Measurements from ENCODE around the gene CTH. TPM values are rescaled to one million over a fixed set of nuclear protein-coding genes. Genes with fewer than 3 reads are reported as not detected.

The CTH gene
- polyA plus RNA-seq, 3 donors = 0.16 to 1.5 (median 0.28) TPM

DNA sequence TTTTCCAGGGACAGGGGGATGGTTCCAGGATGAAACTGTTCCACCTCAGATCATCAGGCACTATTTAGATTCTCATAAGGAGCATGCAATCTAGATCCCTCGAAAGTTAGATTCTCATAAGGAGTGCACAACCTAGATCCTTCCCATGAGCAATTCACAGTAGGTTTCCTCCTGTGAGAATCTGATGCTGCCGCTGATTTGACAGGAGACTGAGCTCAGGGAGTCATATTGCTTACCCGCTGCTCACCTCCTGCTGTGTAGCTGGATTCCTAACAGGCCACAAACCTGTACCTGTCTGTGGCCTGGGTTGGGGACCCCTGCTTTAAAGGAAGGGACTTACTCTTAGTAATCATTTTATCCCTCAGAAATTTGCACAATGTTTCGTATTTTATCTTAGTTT, 9.3 kb downstream of the CTH start:
- DNase-seq = no peak
- H3K27ac Mint-ChIP-seq = no peak overlapping the region

DNA sequence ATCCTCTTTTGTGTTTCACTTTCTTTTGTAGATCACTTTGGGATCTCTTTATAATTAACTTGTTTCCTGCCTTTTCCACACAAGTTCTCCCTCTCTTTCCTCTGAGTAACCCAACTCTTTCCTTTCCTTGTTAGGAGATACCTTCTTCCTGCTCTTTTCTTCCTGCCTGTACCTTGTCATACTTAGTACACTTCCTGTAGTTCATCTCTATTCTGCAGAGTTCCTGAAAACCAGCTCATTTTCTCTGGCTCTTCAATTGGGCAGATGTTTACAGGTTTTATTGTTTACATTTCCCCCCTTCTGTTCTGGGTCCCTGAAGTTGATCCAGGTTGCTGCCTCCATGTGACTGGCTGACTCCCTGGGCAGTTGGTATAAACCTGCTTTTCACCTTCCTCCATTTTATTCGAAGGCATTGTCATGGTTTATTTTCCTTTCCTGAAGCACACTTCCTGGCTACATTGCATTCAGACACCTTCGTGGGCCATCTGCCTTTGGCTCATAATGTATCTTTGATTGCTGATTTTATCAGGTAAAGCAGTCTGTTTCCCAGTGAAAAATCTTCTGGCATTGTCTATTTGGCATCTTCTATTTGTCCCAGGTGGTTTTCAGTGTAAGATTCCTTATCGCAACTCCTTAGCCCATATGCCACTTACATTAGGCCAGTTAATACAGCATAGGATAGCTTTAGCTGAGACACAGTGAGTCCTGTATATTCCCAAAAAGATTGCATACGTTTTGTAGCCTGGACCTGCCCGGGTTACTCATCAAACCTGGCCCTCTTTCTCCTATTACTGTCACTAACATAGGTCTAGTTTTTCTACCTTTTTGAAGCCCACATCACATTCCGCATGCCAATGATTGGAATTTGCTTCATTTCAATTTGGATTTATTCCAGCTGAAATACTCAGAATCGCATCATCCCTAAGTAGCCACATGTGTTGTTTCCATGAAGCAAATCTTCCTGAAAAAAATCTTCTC, 15.4 kb downstream of the CTH start:
- no peaks in the 10 kb centered on the region for H3K36me3 Mint-ChIP-seq
- H3K36me3 ChIP-seq (replicated peaks in 1 of 2; ENCODE audit: control insufficient read depth in 1 of 2, insufficient read depth in 2 of 2, low read length in 2 of 2) = no peaks in the 10 kb centered on the region
- H3K27ac Mint-ChIP-seq = no peak overlapping the region
- no peaks in the 10 kb centered on the region for H3K9me3 Mint-ChIP-seq
- TF ChIP-seq, protein P1, sequence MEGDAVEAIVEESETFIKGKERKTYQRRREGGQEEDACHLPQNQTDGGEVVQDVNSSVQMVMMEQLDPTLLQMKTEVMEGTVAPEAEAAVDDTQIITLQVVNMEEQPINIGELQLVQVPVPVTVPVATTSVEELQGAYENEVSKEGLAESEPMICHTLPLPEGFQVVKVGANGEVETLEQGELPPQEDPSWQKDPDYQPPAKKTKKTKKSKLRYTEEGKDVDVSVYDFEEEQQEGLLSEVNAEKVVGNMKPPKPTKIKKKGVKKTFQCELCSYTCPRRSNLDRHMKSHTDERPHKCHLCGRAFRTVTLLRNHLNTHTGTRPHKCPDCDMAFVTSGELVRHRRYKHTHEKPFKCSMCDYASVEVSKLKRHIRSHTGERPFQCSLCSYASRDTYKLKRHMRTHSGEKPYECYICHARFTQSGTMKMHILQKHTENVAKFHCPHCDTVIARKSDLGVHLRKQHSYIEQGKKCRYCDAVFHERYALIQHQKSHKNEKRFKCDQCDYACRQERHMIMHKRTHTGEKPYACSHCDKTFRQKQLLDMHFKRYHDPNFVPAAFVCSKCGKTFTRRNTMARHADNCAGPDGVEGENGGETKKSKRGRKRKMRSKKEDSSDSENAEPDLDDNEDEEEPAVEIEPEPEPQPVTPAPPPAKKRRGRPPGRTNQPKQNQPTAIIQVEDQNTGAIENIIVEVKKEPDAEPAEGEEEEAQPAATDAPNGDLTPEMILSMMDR (IDR thresholded peaks at IDR 0.05) = no peak
- DNase-seq = no peak
- no peak overlapping the region for H3K4me3 ChIP-seq (replicated peaks in 1 of 3; ENCODE audit: low read depth in 2 of 3, low read length in 3 of 3)
- no peak overlapping the region for H3K4me3 Mint-ChIP-seq
- H3K4me2 ChIP-seq (replicated peaks; ENCODE audit: extremely low read depth, low read length, poor library complexity, severe bottlenecking) = no peak overlapping the region
- 100% methylated on average over 3 of the region's 7 CpGs for WGBS (ENCODE audit: insufficient coverage)
- no peak overlapping the region for H2AFZ ChIP-seq (ENCODE audit: insufficient read depth, low read depth, low read length, poor library complexity, severe bottlenecking)
- intact Hi-C loops (cut with micrococcal nuclease) = no loop called here
- no peak overlapping the region for H3K9ac ChIP-seq (ENCODE audit: insufficient read depth, low read length, poor library complexity, severe bottlenecking)
- H3K27ac ChIP-seq (ENCODE audit: low read depth in 1 of 2, low read length in 2 of 2) = no peak overlapping the region
- H3K79me2 ChIP-seq (ENCODE audit: insufficient read depth, low read length) = no peaks in the 10 kb centered on the region
- no peaks in the 10 kb centered on the region for H3K4me1 Mint-ChIP-seq
- no peaks in the 10 kb centered on the region for H3K4me1 ChIP-seq (ENCODE audit: control insufficient read depth in 1 of 2, insufficient read depth in 2 of 2, low read length in 2 of 2)
- no peaks in the 10 kb centered on the region for H3K9me3 ChIP-seq (replicated peaks in 1 of 2; ENCODE audit: control insufficient read depth in 1 of 2, insufficient read depth in 1 of 2, low read length in 2 of 2)
- peaks cover 0 to 1% (median 0%) of the 10 kb centered on the region in 3 donors for H3K27me3 Mint-ChIP-seq (ENCODE audit: low read depth in 3 of 3)
- no peaks in the 10 kb centered on the region for H4K20me1 ChIP-seq (ENCODE audit: insufficient read depth, low read length)
- no peaks in the 10 kb centered on the region for H3K27me3 ChIP-seq (ENCODE audit: control insufficient read depth in 2 of 2, insufficient read depth in 2 of 2, low read length in 2 of 2)

More for the DNA sequence above, 9.3 kb downstream of the CTH start:
- Histone ChIP-seq H3K4me3 (replicated peaks in 1 of 3; ENCODE audit: low read depth in 2 of 3, low read length in 3 of 3) (no peak overlapping the region), H3K36me3 (replicated peaks in 1 of 2; ENCODE audit: control insufficient read depth in 1 of 2, insufficient read depth in 2 of 2, low read length in 2 of 2) (no peaks in the 10 kb centered on the region), H3K9ac (ENCODE audit: insufficient read depth, low read length, poor library complexity, severe bottlenecking) (no peak overlapping the region), H3K9me3 (replicated peaks in 1 of 2; ENCODE audit: control insufficient read depth in 1 of 2, insufficient read depth in 1 of 2, low read length in 2 of 2) (no peaks in the 10 kb centered on the region), H3K4me1 (ENCODE audit: control insufficient read depth in 1 of 2, insufficient read depth in 2 of 2, low read length in 2 of 2) (no peaks in the 10 kb centered on the region), H3K4me2 (replicated peaks; ENCODE audit: extremely low read depth, low read length, poor library complexity, severe bottlenecking) (no peak overlapping the region), H2AFZ (ENCODE audit: insufficient read depth, low read depth, low read length, poor library complexity, severe bottlenecking) (no peak overlapping the region), H3K79me2 (ENCODE audit: insufficient read depth, low read length) (no peaks in the 10 kb centered on the region), H4K20me1 (ENCODE audit: insufficient read depth, low read length) (no peaks in the 10 kb centered on the region), H3K27ac (ENCODE audit: low read depth in 1 of 2, low read length in 2 of 2) (no peak overlapping the region), H3K27me3 (ENCODE audit: control insufficient read depth in 2 of 2, insufficient read depth in 2 of 2, low read length in 2 of 2) (no peaks in the 10 kb centered on the region)
- intact Hi-C loops (cut with micrococcal nuclease) = no loop called here
- 100% methylated on average over 1 of the region's 4 CpGs for WGBS (ENCODE audit: insufficient coverage)
- Mint-ChIP-seq H3K27me3 (ENCODE audit: low read depth in 3 of 3) (no peaks in the 10 kb centered on the region), H3K9me3 (no peaks in the 10 kb centered on the region), H3K4me3 (no peak overlapping the region), H3K4me1 (no peaks in the 10 kb centered on the region), H3K36me3 (no peaks in the 10 kb centered on the region)
- TF ChIP-seq, protein P1 (IDR thresholded peaks at IDR 0.05) = no peak

Measured in CD14-positive monocyte (primary cell).